ENCODE results near the gene CEP135.

GRCh38 chr4:55979562-55979961, 30.8 kb downstream of the CEP135 start:
- TF ChIP-seq EZH2 (IDR thresholded peaks at IDR 0.05; ENCODE audit: insufficient read depth, poor library complexity, severe bottlenecking) (no peak), EZH2phosphoT487 (IDR thresholded peaks at IDR 0.05; ENCODE audit: insufficient read depth, low read depth) (no peak)
